Endothelial cell (in vitro differentiated cells): Measurements from ENCODE around the gene COL16A1. TPM values are rescaled to one million over a fixed set of nuclear protein-coding genes. Genes with fewer than 3 reads are reported as not detected.

ENCODE experiments used
- DNase-seq: peaks from one replicate; pipeline ENCODE4 v3.0.0; 2021; ENCODE audit warnings: low spot score
- H3K27ac Mint-ChIP-seq: one replicate; pipeline ENCODE4 v1.8.0; 2021; ENCODE audit warnings: mixed read lengths, inconsistent platforms; ENCODE audit not compliant: unreplicated experiment
- H3K27me3 Mint-ChIP-seq: one replicate; pipeline ENCODE4 v1.8.0; 2021; ENCODE audit warnings: mild to moderate bottlenecking, moderate library complexity, mixed read lengths, inconsistent platforms; ENCODE audit not compliant: unreplicated experiment
- H3K36me3 Mint-ChIP-seq: one replicate; pipeline ENCODE4 v1.8.0; 2021; ENCODE audit warnings: mild to moderate bottlenecking, low read depth, mixed read lengths, inconsistent platforms; ENCODE audit not compliant: unreplicated experiment
- H3K4me1 Mint-ChIP-seq: one replicate; pipeline ENCODE4 v1.8.0; 2021; ENCODE audit warnings: mild to moderate bottlenecking, mixed read lengths, inconsistent platforms; ENCODE audit not compliant: unreplicated experiment
- H3K4me3 Mint-ChIP-seq: one replicate; pipeline ENCODE4 v1.8.0; 2021; ENCODE audit warnings: mild to moderate bottlenecking, mixed read lengths, inconsistent platforms; ENCODE audit not compliant: unreplicated experiment
- H3K9me3 Mint-ChIP-seq: one replicate; pipeline ENCODE4 v1.8.0; 2021; ENCODE audit warnings: mixed read lengths, inconsistent platforms; ENCODE audit not compliant: unreplicated experiment
- CTCF ChIP-seq: fragments of 200-600 bp; sonication (generic); IDR thresholded peaks from one replicate; pipeline ENCODE4 v1.5.0; 2021; ENCODE audit warnings: antibody characterized with exemption; ENCODE audit not compliant: unreplicated experiment
- total RNA-seq: library from RNA; stranded (reverse); fragmentation: NEBNext Ultra II Directional; extraction: Animal tissue kit (Norgen Biotek cat#: 25700); gene quantifications from one replicate; pipeline ENCODE4 v1.2.1, GENCODE V29; 2021; ENCODE audit not compliant: unreplicated experiment

Gene COL16A1
- total RNA-seq, 1 donor from 2014 or later, result 5.3 TPM

GRCh38 chr1:31617218-31617915 is 86.5 kb downstream of the COL16A1 start, which contains the start of gene HCRTR1:
Gene HCRTR1 (plus strand): TSS chr1:31617689. CDS start chr1:31619193, 1,504 bp downstream.
- Mint-ChIP-seq H3K36me3 (peaks cover 5% of the 10 kb centered on the region), H3K27me3 (peaks cover 13% of the 10 kb centered on the region), H3K9me3 (no peaks in the 10 kb centered on the region), H3K4me3 (peak within 1 kb of the TSS; percentile 90), H3K4me1 (peaks cover 27% of the 10 kb centered on the region), H3K27ac (no peak within 1 kb of the TSS)
- no peak for TF ChIP-seq CTCF
- DNase-seq, result no peak

- Mint-ChIP-seq H3K36me3 (peaks cover 5% of the 10 kb centered on the region), H3K9me3 (no peaks in the 10 kb centered on the region), H3K4me3 (peak overlapping the region; percentile 40), H3K27me3 (peaks cover 13% of the 10 kb centered on the region), H3K4me1 (peaks cover 27% of the 10 kb centered on the region), H3K27ac (no peak overlapping the region)
- no peak for TF ChIP-seq CTCF
- no peak for DNase-seq
These were observed 87.9 kb downstream of the COL16A1 start for GRCh38 chr1:31615939-31616338.

GRCh38 chr1:31615414-31615813 is 88.4 kb downstream of the COL16A1 start:
- Mint-ChIP-seq H3K4me1 (peaks cover 25% of the 10 kb centered on the region), H3K4me3 (no peak overlapping the region), H3K27ac (no peak overlapping the region), H3K27me3 (peaks cover 13% of the 10 kb centered on the region), H3K36me3 (peaks cover 5% of the 10 kb centered on the region), H3K9me3 (no peaks in the 10 kb centered on the region)
- no peak for TF ChIP-seq CTCF
- DNase-seq, result no peak

- no peak for TF ChIP-seq CTCF
- Mint-ChIP-seq H3K4me1 (peaks cover 17% of the 10 kb centered on the region), H3K27me3 (peaks cover 13% of the 10 kb centered on the region), H3K4me3 (no peak overlapping the region), H3K27ac (no peak overlapping the region), H3K9me3 (no peaks in the 10 kb centered on the region), H3K36me3 (peaks cover 5% of the 10 kb centered on the region)
- DNase-seq, result no peak
These were observed 89.3 kb downstream of the COL16A1 start for GRCh38 chr1:31614414-31615005.

GRCh38 chr1:31609514-31610118 is 94.2 kb downstream of the COL16A1 start:
- H3K9me3 Mint-ChIP-seq, result no peaks in the 10 kb centered on the region
- H3K27ac Mint-ChIP-seq, result no peak overlapping the region
- H3K4me1 Mint-ChIP-seq, result peaks cover 10% of the 10 kb centered on the region
- TF ChIP-seq CTCF, result no peak
- H3K36me3 Mint-ChIP-seq, result no peaks in the 10 kb centered on the region
- H3K4me3 Mint-ChIP-seq, result no peak overlapping the region
- DNase-seq, result no peak
- peaks cover 8% of the 10 kb centered on the region for H3K27me3 Mint-ChIP-seq
